Type B pancreatic cell (in vitro differentiated cells): ENCODE data around the gene LKAAEAR1. TPM values are rescaled to one million over a fixed set of nuclear protein-coding genes. Genes with fewer than 3 reads are reported as not detected.

Source experiments
- DNase-seq: peaks from one replicate; pipeline ENCODE4 v3.0.0; 2021; ENCODE audit warnings: mixed read lengths; ENCODE audit not compliant: unreplicated experiment; ENCODE audit errors: extremely low spot score
- H3K27ac Mint-ChIP-seq: 2 replicates; pipeline ENCODE4 v1.8.0; 2021; ENCODE audit warnings: mild to moderate bottlenecking, mixed read lengths
- H3K27me3 Mint-ChIP-seq: 2 replicates; pipeline ENCODE4 v1.8.0; 2021; ENCODE audit warnings: mixed read lengths
- H3K36me3 Mint-ChIP-seq: 2 replicates; pipeline ENCODE4 v1.8.0; 2021; ENCODE audit warnings: mixed read lengths
- H3K4me1 Mint-ChIP-seq: one replicate; pipeline ENCODE4 v1.8.0; 2021; ENCODE audit warnings: mixed read lengths; ENCODE audit not compliant: unreplicated experiment
- H3K4me3 Mint-ChIP-seq: 2 replicates; pipeline ENCODE4 v1.8.0; 2021; ENCODE audit warnings: mild to moderate bottlenecking, mixed read lengths
- H3K9me3 Mint-ChIP-seq: 2 replicates; pipeline ENCODE4 v1.8.0; 2021; ENCODE audit warnings: mixed read lengths
- CTCF ChIP-seq: fragments of 200-600 bp; sonication (generic); conservative IDR thresholded peaks from 2 replicates; pipeline ENCODE4 v1.5.0; 2021; ENCODE audit warnings: antibody characterized with exemption, mild to moderate bottlenecking
- total RNA-seq: library from RNA; stranded (reverse); gene quantifications from 2 replicates; pipeline ENCODE4 v1.2.1, GENCODE V29; 2021; ENCODE audit warnings: low replicate concordance

LKAAEAR1 gene
- total RNA-seq, 1 donor from 2014 or later, result not detected

- no peak for TF ChIP-seq CTCF
- peaks cover 55% of the 10 kb centered on the region for H3K27me3 Mint-ChIP-seq
- H3K4me3 Mint-ChIP-seq, result no peak overlapping the region
- peaks cover 13% of the 10 kb centered on the region for H3K4me1 Mint-ChIP-seq
- H3K9me3 Mint-ChIP-seq, result no peaks in the 10 kb centered on the region
- no peak for DNase-seq
- H3K27ac Mint-ChIP-seq, result no peak overlapping the region
- H3K36me3 Mint-ChIP-seq, result no peaks in the 10 kb centered on the region
These were observed 33.8 kb downstream of the LKAAEAR1 start for GRCh38 chr20:64050261-64051032.

- Mint-ChIP-seq H3K4me3 (peak overlapping the region; percentile 25), H3K4me1 (peaks cover 8% of the 10 kb centered on the region), H3K36me3 (no peaks in the 10 kb centered on the region), H3K27me3 (peaks cover 60% of the 10 kb centered on the region), H3K27ac (no peak overlapping the region), H3K9me3 (no peaks in the 10 kb centered on the region)
- no peak for TF ChIP-seq CTCF
- no peak for DNase-seq
These were observed 34.3 kb downstream of the LKAAEAR1 start for GRCh38 chr20:64049878-64050260.

- peaks cover 66% of the 10 kb centered on the region for H3K27me3 Mint-ChIP-seq
- peak within 1 kb of the TSS; percentile 69 for H3K4me3 Mint-ChIP-seq
- H3K36me3 Mint-ChIP-seq, result no peaks in the 10 kb centered on the region
- TF ChIP-seq CTCF, result no peak
- H3K9me3 Mint-ChIP-seq, result no peaks in the 10 kb centered on the region
- no peak within 1 kb of the TSS for H3K27ac Mint-ChIP-seq
- no peak for DNase-seq
- H3K4me1 Mint-ChIP-seq, result peaks cover 12% of the 10 kb centered on the region
These were observed 34.9 kb downstream of the LKAAEAR1 start, which contains the start of gene SOX18 for GRCh38 chr20:64049060-64049877. SOX18 (minus strand) TSS chr20:64049639; CDS start chr20:64049516, 123 bp downstream.

GRCh38 chr20:64048402-64049044 lies 35.7 kb downstream of the LKAAEAR1 start:
- no peak overlapping the region for H3K4me3 Mint-ChIP-seq
- TF ChIP-seq CTCF, result no peak

GRCh38 chr20:64047968-64048401 lies 36.2 kb downstream of the LKAAEAR1 start:
- no peak for DNase-seq
- Mint-ChIP-seq H3K4me3 (no peak overlapping the region), H3K4me1 (peaks cover 5% of the 10 kb centered on the region), H3K27me3 (peaks cover 70% of the 10 kb centered on the region), H3K36me3 (no peaks in the 10 kb centered on the region), H3K27ac (no peak overlapping the region), H3K9me3 (no peaks in the 10 kb centered on the region)
- TF ChIP-seq CTCF, result no peak

More at GRCh38 chr20:64048402-64049044, 35.7 kb downstream of the LKAAEAR1 start:
- no peak for DNase-seq
- Mint-ChIP-seq H3K27ac (no peak overlapping the region), H3K27me3 (peaks cover 73% of the 10 kb centered on the region), H3K9me3 (no peaks in the 10 kb centered on the region), H3K36me3 (no peaks in the 10 kb centered on the region), H3K4me1 (peaks cover 9% of the 10 kb centered on the region)
